ENCODE data around the gene SLC17A1.

DNA sequence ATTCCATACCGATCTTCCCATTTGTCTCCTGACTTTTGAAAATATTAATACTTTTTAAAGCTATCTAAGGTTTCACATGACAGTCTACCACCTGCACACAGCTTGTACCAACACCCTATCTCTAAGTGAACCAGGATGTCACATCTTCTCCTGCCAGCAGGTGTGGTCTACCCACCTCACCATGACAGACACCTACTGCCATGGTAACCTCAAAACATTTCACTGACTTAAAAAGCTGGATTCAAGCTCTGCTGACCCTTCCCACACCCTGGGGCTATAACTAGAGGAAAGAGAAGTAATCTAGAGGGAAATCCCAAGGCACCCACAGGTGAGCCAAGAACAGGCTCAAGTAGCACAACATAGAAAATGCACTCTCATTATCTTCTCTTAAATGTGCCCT lies 41.0 kb upstream of the SLC17A1 start:
- TF ChIP-seq TAF1 (IDR thresholded peaks at IDR 0.05; ENCODE audit: low read depth): no peak
- no peak for TF ChIP-seq YY1 (IDR thresholded peaks at IDR 0.05; ENCODE audit: low read depth)
- no peak for TF ChIP-seq EP300 (IDR thresholded peaks at IDR 0.05; ENCODE audit: borderline replicate concordance)
- TF ChIP-seq, protein P1, sequence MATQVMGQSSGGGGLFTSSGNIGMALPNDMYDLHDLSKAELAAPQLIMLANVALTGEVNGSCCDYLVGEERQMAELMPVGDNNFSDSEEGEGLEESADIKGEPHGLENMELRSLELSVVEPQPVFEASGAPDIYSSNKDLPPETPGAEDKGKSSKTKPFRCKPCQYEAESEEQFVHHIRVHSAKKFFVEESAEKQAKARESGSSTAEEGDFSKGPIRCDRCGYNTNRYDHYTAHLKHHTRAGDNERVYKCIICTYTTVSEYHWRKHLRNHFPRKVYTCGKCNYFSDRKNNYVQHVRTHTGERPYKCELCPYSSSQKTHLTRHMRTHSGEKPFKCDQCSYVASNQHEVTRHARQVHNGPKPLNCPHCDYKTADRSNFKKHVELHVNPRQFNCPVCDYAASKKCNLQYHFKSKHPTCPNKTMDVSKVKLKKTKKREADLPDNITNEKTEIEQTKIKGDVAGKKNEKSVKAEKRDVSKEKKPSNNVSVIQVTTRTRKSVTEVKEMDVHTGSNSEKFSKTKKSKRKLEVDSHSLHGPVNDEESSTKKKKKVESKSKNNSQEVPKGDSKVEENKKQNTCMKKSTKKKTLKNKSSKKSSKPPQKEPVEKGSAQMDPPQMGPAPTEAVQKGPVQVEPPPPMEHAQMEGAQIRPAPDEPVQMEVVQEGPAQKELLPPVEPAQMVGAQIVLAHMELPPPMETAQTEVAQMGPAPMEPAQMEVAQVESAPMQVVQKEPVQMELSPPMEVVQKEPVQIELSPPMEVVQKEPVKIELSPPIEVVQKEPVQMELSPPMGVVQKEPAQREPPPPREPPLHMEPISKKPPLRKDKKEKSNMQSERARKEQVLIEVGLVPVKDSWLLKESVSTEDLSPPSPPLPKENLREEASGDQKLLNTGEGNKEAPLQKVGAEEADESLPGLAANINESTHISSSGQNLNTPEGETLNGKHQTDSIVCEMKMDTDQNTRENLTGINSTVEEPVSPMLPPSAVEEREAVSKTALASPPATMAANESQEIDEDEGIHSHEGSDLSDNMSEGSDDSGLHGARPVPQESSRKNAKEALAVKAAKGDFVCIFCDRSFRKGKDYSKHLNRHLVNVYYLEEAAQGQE (IDR thresholded peaks at IDR 0.05; ENCODE audit: low read depth): no peak
- TF ChIP-seq EGR1 (IDR thresholded peaks at IDR 0.05): no peak
- TF ChIP-seq, protein P2, sequence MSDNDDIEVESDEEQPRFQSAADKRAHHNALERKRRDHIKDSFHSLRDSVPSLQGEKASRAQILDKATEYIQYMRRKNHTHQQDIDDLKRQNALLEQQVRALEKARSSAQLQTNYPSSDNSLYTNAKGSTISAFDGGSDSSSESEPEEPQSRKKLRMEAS (IDR thresholded peaks at IDR 0.05): no peak
- no peak for TF ChIP-seq CREB1 (IDR thresholded peaks at IDR 0.05; ENCODE audit: low read depth)
- no peak for TF ChIP-seq FOXM1 (IDR thresholded peaks at IDR 0.05; ENCODE audit: borderline replicate concordance, low read depth)
- TF ChIP-seq, protein P3, sequence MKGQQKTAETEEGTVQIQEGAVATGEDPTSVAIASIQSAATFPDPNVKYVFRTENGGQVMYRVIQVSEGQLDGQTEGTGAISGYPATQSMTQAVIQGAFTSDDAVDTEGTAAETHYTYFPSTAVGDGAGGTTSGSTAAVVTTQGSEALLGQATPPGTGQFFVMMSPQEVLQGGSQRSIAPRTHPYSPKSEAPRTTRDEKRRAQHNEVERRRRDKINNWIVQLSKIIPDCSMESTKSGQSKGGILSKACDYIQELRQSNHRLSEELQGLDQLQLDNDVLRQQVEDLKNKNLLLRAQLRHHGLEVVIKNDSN (IDR thresholded peaks at IDR 0.05): no peak
- TF ChIP-seq RAD21 (IDR thresholded peaks at IDR 0.05; ENCODE audit: low read depth): no peak
- no peak for TF ChIP-seq CEBPB (IDR thresholded peaks at IDR 0.05)
- no peak for TF ChIP-seq TEAD4 (IDR thresholded peaks at IDR 0.05)
- TF ChIP-seq ZBTB7A (IDR thresholded peaks at IDR 0.05; ENCODE audit: low read depth): no peak
